ENCODE results near the gene BASP1. TPM values are rescaled to one million over a fixed set of nuclear protein-coding genes. Genes with fewer than 3 reads are reported as not detected.

Gene BASP1
- total RNA-seq, 1 experiment from 2014 or later: 153 TPM

GRCh38 chr5:17224858-17225511 lies 7.6 kb downstream of the BASP1 start:
- no peaks in the 10 kb centered on the region for H3K27me3 ChIP-seq (ENCODE audit: control insufficient read depth, insufficient read depth, low read length)
- H3K36me3 ChIP-seq (replicated peaks; ENCODE audit: control insufficient read depth, insufficient read depth, low read length): no peaks in the 10 kb centered on the region
- no peak for DNase-seq
- H3K4me3 ChIP-seq (ENCODE audit: insufficient read depth, low read depth, low read length): no peak overlapping the region

DNA sequence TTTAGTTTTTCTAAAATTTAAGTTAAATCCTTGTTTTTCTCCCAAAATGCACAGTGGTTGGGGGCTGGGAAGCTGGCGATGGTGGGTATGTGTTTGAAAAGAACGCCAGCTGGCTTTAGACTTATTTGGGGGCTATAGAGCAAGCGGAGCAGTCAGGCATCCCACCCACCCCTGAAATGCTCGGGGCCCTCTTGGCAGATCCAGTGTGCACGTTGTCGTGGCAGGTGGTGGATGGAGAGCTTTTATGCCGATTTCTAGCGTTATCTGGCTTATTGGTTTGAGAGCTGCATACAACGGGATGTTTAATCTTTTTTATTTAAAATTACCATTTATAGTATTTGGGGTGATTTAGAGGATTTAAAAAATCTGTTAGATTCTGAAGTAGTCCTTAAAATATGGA lies 8.1 kb downstream of the BASP1 start:
- H3K36me3 ChIP-seq (replicated peaks; ENCODE audit: control insufficient read depth, insufficient read depth, low read length): no peaks in the 10 kb centered on the region
- no peak overlapping the region for H3K4me3 ChIP-seq (ENCODE audit: insufficient read depth, low read depth, low read length)
- DNase-seq: no peak
- no peaks in the 10 kb centered on the region for H3K27me3 ChIP-seq (ENCODE audit: control insufficient read depth, insufficient read depth, low read length)

DNA sequence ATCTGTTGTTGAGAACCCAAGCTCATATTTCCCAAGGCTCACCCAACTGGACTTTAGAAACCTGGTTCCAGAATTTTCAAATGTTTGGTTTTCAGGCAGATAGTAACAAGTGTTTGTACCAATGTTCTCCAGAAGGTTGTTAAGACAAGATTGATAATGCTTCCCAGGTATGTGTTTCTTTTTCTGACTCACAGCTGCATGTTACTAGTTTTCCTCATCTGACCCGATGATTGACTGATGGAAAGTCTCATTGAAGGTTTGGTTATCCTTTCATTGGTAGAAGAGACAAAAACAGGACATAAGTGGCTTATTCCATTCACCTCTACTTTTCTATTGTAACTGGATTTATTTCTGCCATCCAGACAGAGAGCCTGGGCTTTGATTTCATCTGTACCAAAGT lies 10.4 kb downstream of the BASP1 start:
- H3K27me3 ChIP-seq (ENCODE audit: control insufficient read depth, insufficient read depth, low read length): no peaks in the 10 kb centered on the region
- no peak overlapping the region for H3K4me3 ChIP-seq (ENCODE audit: insufficient read depth, low read depth, low read length)
- H3K36me3 ChIP-seq (replicated peaks; ENCODE audit: control insufficient read depth, insufficient read depth, low read length): no peaks in the 10 kb centered on the region; the same call in 1 of the 2 replicates
- DNase-seq: no peak

GRCh38 chr5:17228821-17229291 lies 11.4 kb downstream of the BASP1 start:
- H3K27me3 ChIP-seq (ENCODE audit: control insufficient read depth, insufficient read depth, low read length): no peaks in the 10 kb centered on the region
- H3K4me3 ChIP-seq (ENCODE audit: insufficient read depth, low read depth, low read length): no peak overlapping the region
- H3K36me3 ChIP-seq (replicated peaks; ENCODE audit: control insufficient read depth, insufficient read depth, low read length): no peaks in the 10 kb centered on the region; the same call in 1 of the 2 replicates
- DNase-seq: no peak

DNA sequence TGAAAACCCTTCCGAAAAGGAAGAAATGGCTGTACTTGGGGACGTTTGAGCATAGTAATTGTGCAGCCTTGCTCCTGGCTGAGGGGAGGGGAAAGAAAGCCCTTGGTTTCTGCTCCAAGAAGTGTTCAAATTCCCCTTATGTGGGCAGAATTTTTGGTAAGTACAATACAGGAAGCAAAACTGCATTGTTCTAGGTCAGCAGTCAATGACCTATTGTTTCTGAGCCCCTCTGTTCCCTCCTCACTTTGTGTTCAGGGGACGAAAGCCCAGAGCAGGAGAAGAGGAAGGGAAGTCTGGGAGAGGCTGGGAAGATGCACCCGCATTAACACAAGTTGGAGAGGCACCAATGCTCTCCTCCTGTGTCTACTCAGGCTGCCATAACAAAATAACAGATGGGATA lies 11.9 kb downstream of the BASP1 start:
- Histone ChIP-seq H3K4me3 (ENCODE audit: insufficient read depth, low read depth, low read length) (no peak overlapping the region), H3K36me3 (replicated peaks; ENCODE audit: control insufficient read depth, insufficient read depth, low read length) (no peaks in the 10 kb centered on the region; the same call in 1 of the 2 replicates), H3K27me3 (ENCODE audit: control insufficient read depth, insufficient read depth, low read length) (no peaks in the 10 kb centered on the region)
- DNase-seq: no peak

DNA sequence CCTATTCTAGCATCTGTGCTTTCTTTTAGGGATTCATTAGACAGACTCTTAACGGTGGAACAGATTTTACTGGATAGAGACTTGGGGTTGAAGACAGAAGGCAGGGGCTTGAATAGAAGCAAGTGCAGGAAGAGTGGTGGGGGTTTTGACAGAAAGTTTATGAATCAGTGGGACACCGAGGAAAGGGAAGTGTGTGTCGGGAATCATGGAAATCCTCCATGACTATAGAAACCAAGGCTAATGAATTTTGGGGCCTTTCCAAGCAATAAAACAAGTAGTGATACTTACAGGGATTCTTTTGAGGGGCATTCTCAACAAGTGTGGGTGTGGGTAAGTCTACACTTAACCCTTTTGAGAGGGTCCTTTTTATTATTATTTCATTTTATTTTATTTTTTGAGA lies 12.8 kb downstream of the BASP1 start:
- no peaks in the 10 kb centered on the region; the same call in 1 of the 2 replicates for H3K36me3 ChIP-seq (replicated peaks; ENCODE audit: control insufficient read depth, insufficient read depth, low read length)

DNA sequence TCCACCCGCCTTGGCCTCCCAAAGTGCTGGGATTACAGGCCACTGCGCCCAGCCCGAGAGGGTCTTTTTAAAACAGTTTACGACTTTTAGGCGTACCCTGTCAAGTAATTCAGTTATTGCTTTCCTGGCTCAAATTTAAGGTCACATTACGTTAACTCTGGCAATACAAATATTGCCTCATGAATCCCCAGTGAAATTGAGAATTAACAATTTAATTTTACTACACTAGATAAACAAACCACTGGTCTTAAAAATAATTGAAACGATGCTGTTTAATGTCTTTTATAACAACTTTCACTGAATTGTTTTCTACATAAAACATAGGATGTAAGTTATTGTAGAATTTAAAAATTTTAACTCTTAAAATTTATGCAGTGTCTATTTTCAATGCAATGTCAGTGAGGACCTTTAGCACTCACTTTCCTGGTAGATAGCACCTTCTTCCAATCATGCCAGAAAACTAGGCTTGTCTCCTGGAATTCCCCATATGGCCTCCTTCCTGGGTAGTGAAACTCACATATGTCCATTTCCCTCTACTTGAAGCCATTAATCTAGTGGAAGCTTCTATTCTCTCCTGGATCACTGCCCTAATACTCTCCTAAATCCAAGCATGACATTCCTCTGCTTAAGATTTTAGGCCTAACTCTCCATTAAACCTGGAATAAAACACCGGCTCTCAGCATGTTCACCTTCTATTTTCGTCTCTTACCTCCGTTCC lies 13.5 kb downstream of the BASP1 start:
- no peaks in the 10 kb centered on the region; the same call in 1 of the 2 replicates for H3K36me3 ChIP-seq (replicated peaks; ENCODE audit: control insufficient read depth, insufficient read depth, low read length)
- H3K4me3 ChIP-seq (ENCODE audit: insufficient read depth, low read depth, low read length): no peak overlapping the region
- no peak for DNase-seq

More for the DNA sequence above, 12.8 kb downstream of the BASP1 start:
- Histone ChIP-seq H3K4me3 (ENCODE audit: insufficient read depth, low read depth, low read length) (no peak overlapping the region), H3K27me3 (ENCODE audit: control insufficient read depth, insufficient read depth, low read length) (no peaks in the 10 kb centered on the region)
- no peak for DNase-seq

DNA sequence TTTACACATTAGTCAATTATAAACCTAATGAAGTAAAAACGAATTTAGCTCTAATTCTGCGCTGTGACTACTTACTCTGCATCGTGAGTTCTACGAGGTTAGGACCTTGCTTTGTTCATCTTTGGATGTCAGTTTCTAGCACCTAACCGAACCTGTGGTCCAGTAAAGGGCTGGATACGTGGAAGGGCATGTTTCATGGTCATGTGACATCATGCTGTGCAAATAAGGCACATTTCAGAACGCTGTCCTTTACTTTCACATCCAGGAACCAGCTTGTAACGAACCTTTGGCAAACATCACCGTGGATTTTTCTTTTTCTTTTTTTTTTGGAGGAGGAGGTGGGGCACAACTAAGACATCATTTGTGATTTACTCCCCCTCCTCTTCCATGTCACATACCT lies 15.0 kb downstream of the BASP1 start:
- Histone ChIP-seq H3K4me3 (ENCODE audit: insufficient read depth, low read depth, low read length) (no peak overlapping the region), H3K27me3 (ENCODE audit: control insufficient read depth, insufficient read depth, low read length) (no peaks in the 10 kb centered on the region), H3K36me3 (replicated peaks; ENCODE audit: control insufficient read depth, insufficient read depth, low read length) (no peaks in the 10 kb centered on the region; the same call in 1 of the 2 replicates)
- no peak for DNase-seq

More for the DNA sequence above, 13.5 kb downstream of the BASP1 start:
- H3K27me3 ChIP-seq (ENCODE audit: control insufficient read depth, insufficient read depth, low read length): no peaks in the 10 kb centered on the region

- H3K36me3 ChIP-seq (replicated peaks; ENCODE audit: control insufficient read depth, insufficient read depth, low read length): no peaks in the 10 kb centered on the region; the same call in 1 of the 2 replicates
- no peak for DNase-seq
- no peak overlapping the region for H3K4me3 ChIP-seq (ENCODE audit: insufficient read depth, low read depth, low read length)
- no peaks in the 10 kb centered on the region for H3K27me3 ChIP-seq (ENCODE audit: control insufficient read depth, insufficient read depth, low read length)
Observed at GRCh38 chr5:17233488-17233887, 16.1 kb downstream of the BASP1 start.

- Histone ChIP-seq H3K4me3 (ENCODE audit: insufficient read depth, low read depth, low read length) (no peak overlapping the region), H3K27me3 (ENCODE audit: control insufficient read depth, insufficient read depth, low read length) (no peaks in the 10 kb centered on the region), H3K36me3 (replicated peaks; ENCODE audit: control insufficient read depth, insufficient read depth, low read length) (no peaks in the 10 kb centered on the region; the same call in 1 of the 2 replicates)
- no peak for DNase-seq
Observed at GRCh38 chr5:17234374-17234773, 16.9 kb downstream of the BASP1 start.

DNA sequence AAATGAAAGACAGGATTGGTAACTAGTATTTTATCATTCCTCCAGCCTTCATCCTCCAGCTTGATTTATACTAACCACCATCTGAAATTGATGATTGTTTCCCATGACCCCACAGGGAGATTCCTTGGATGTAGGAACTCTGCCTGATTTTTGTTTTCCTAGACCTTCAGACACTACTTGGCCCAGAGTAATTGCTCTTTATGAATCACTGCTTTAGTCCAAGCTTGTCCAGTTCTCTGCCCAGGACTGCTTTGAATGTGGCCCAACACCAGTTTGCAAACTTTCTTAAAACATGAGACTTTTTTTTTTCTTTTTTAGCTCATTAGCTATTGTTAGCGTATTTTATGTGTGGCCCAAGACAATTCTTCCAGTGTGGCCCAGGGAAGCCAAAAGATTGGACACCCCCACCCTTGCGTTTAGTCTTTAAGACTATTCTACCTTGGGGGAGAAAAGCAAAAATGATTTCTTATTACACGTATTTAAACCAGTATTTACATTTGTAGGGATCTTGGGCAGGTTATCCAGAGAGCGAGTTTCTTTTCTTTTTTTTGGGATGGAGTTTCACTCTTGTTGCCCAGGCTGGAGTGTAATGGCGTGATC lies 18.4 kb downstream of the BASP1 start:
- Histone ChIP-seq H3K27me3 (ENCODE audit: control insufficient read depth, insufficient read depth, low read length) (no peaks in the 10 kb centered on the region), H3K36me3 (replicated peaks; ENCODE audit: control insufficient read depth, insufficient read depth, low read length) (no peaks in the 10 kb centered on the region; the same call in 1 of the 2 replicates), H3K4me3 (ENCODE audit: insufficient read depth, low read depth, low read length) (no peak overlapping the region)
- DNase-seq: no peak

DNA sequence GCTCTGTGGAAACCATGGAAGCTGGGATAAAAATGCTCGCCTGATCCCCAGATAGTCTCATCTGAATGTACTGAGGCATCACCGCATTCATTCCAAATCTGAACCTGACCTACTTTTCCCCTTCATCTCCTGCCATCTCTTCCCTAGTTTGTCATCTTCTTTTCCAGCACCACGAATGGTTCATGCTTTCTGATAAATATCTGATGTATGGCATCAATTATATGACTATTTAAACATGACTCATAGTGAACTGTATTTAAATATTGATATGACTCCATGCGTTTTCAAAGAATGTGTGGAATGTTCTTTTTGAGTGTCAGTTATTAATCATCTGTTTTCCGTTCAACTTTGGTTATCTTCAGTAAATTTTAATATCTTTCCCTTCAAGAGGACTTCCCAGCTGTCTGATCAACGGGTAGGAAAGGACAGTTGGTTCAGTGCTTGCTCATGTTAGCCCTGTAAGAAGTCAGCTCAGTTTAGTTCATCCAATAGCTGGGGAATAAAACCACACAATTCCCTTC lies 21.1 kb downstream of the BASP1 start:
- no peaks in the 10 kb centered on the region for H3K27me3 ChIP-seq (ENCODE audit: control insufficient read depth, insufficient read depth, low read length)
- no peak for DNase-seq
- H3K36me3 ChIP-seq (replicated peaks; ENCODE audit: control insufficient read depth, insufficient read depth, low read length): no peaks in the 10 kb centered on the region; the same call in 1 of the 2 replicates
- H3K4me3 ChIP-seq (ENCODE audit: insufficient read depth, low read depth, low read length): no peak overlapping the region

- no peak for DNase-seq
- H3K4me3 ChIP-seq (ENCODE audit: insufficient read depth, low read depth, low read length): no peak overlapping the region
- H3K27me3 ChIP-seq (ENCODE audit: control insufficient read depth, insufficient read depth, low read length): no peaks in the 10 kb centered on the region
- no peaks in the 10 kb centered on the region; the same call in 1 of the 2 replicates for H3K36me3 ChIP-seq (replicated peaks; ENCODE audit: control insufficient read depth, insufficient read depth, low read length)
Observed at GRCh38 chr5:17239953-17240352, 22.5 kb downstream of the BASP1 start.

- H3K27me3 ChIP-seq (ENCODE audit: control insufficient read depth, insufficient read depth, low read length): no peaks in the 10 kb centered on the region
- DNase-seq: no peak
Observed at GRCh38 chr5:17240487-17240886, 23.1 kb downstream of the BASP1 start.

More at GRCh38 chr5:17240487-17240886, 23.1 kb downstream of the BASP1 start:
- H3K4me3 ChIP-seq (ENCODE audit: insufficient read depth, low read depth, low read length): no peak overlapping the region
- no peaks in the 10 kb centered on the region; the same call in 1 of the 2 replicates for H3K36me3 ChIP-seq (replicated peaks; ENCODE audit: control insufficient read depth, insufficient read depth, low read length)
